Measurements from ENCODE around the gene C6orf136. TPM values are rescaled to one million over a fixed set of nuclear protein-coding genes. Genes with fewer than 3 reads are reported as not detected.

The C6orf136 gene
- total RNA-seq, 2 experiments from 2014 or later: 28.1 to 32.4 TPM

DNA sequence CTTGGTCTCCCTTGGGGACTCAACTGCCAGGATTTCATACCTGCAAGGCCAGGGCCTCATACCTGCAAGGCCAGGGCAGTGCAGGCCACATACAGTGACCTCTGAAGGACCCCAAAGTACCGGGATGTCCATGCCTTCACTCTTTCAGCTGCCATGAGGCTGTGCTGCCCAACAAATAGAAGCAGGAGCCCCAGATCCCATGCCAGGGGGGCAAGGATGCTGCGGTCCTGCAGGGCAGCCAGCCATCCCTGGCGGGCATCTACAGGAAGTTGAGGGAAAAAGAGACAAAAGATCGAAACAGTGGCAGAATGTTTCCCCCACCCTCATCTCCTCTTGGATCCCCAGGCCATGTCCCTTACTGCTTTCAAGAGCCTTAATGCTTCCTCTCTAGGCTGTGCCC, 43.1 kb downstream of the C6orf136 start:
- POLR2A ChIA-PET: interaction anchor here (1.2 kb wide), 1 partner anchor 32 kb away, joined by 5 read pairs; no protein-coding TSS in a partner anchor
- CTCF ChIA-PET: interaction anchor here (1.0 to 3.8 kb wide), 2 partner anchors 11 to 28 kb away, joined by 3 to 22 read pairs; partner anchors contain the start of gene MDC1

DNA sequence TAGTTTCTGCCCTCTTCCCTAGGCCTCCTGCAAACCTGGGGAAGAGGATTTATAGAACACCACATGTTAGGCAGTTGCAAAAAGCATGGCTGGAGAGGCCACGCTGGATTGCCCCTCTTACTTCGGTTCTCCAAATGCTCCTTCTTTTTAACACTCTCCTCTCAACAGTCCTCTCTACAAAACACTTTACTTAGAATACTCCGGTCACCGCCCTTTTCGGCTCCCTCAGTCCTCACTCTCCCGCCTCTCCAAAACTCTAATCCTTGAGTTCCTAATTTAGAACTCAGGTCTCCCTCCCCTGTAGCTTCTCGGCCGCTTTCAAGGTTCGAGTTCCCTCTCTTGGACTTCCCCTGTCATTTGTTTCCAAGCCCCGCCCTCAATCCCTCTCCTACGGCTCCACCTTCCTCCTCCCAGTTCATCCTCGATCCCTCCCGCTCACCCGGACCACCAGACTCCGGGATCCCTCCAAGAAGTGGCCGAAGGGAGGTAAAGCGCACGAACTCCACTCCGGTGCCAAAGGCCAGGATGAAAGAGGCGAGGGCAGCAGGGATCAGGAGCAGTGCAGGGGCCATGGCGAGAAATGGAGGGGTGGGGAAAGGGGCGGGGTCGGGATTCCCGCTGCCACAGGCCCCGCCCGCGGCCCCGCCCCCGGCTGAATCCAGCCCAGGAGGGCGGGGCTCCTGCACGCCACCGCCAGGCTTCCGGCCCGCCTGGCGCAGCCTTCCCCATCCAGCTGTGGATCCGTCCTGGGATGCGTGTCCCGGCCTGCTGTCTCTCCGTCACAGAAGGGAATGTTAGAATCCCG, 43.7 kb downstream of the C6orf136 start, which contains the start of gene NRM:
NRM (minus strand) TSS at position 582 of the 805 bp plus-strand sequence; CDS start at position 572, 10 bp downstream.
- POLR2A ChIA-PET: interaction anchor here (0.7 to 1.4 kb wide), 3 partner anchors 12 to 32 kb away, joined by 3 to 5 read pairs (median 5); partner anchors contain the start of gene MDC1
- CTCF ChIA-PET: interaction anchor here (0.6 to 3.8 kb wide), 4 partner anchors 11 to 104 kb away, joined by 3 to 22 read pairs (median 3); partner anchors contain the start of gene MDC1

DNA sequence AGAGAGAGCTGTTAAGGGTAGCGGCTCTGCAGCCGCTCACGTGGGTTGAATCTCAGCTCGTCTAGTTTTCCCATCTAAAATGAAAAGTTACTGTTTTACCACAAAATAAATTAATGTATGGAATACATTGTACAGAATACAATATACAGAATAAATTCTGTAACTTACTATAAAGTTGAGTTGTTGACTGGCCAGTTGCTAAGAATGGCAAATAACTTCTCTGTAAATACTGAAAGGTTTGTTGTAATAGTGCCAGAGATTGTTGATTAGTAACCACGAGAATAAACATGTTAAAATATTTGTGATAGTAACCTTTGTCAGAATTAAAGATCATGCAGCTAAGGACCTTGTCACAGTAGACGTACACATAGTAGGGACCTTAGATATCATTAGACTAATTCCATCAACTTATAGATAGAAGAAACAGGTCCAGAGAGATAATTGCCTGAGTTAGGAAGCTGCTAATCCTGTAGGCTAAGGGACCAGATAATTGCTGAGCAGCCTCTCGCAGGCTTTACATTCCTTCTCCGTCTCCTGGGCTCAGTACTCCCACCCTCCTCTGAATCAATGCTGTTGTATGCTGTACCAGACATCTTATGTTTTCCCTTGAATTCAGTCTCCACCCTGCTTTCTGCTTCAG, 44.4 kb downstream of the C6orf136 start:
- CTCF ChIA-PET: interaction anchor here (0.6 to 1.2 kb wide), 3 partner anchors 14 to 104 kb away, joined by 3 read pairs; no protein-coding TSS in a partner anchor
- POLR2A ChIA-PET: interaction anchor here (0.7 to 1.4 kb wide), 2 partner anchors 12 to 26 kb away, joined by 3 to 5 read pairs; partner anchors contain the start of gene MDC1

DNA sequence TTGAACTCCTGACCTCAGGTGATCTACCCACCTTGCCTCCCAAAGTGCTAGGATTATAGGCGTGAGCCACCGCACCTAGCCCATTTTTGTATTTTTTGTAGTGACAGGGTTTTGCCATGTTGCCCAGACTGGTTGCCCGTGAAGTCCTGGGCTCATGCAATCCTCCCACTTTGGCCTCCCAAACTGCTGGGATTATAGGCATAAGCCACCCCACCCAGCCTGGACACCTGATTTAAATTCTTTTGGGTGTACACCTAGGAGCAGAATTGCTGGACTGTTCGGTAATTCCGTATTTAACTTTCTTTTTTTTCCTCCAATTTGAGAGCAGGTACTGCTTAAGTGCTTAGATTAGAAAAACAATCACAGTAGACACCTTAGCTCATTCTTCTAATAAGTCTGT, 49.5 kb downstream of the C6orf136 start:
- ChIA-PET CTCF (no interaction called here), POLR2A (interaction anchor here (0.7 kb wide), 1 partner anchor 9 kb away, joined by 4 read pairs; no protein-coding TSS in a partner anchor)

DNA sequence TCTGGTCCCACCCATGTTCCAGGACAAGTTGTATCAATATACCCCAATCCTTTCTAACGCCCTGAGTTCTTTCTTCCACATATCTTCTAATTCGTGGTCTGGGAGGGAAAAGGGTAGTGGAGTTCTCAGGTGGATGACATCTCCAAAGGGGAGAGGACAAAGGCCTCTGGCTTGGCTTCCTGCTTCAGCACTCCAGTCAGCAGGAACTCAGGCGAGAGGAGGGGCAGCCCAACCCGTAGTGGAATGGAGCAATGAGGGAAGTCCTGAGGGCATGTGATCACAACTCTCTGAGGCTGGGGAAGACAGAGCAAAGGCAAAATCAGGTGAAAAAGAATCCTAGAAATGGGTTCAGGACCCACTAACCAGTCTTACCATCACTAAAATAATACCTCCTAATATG, 53.4 kb downstream of the C6orf136 start:
- ChIA-PET CTCF (no interaction called here), POLR2A (no interaction called here)

Other genes starting within 250 kb of the C6orf136 start
- 100 to 1,000 TPM; 349 to 357 TPM for gene HLA-E, start 157.6 kb upstream of the C6orf136 start, total RNA-seq
- 100 to 1,000 TPM; 112 to 119 TPM for gene GNL1, start 90.6 kb upstream of the C6orf136 start, total RNA-seq
- gene PRR3, start 89.8 kb upstream of the C6orf136 start, total RNA-seq: 10 to 100 TPM; 28.5 to 30.5 TPM
- 100 to 1,000 TPM; 128 to 132 TPM for gene ABCF1, start 75.7 kb upstream of the C6orf136 start, total RNA-seq
- 10 to 100 TPM; 92.9 to 98.7 TPM for gene PPP1R10, start 29.9 kb upstream of the C6orf136 start, total RNA-seq
- gene MRPS18B, start 29.3 kb upstream of the C6orf136 start, total RNA-seq: 100 to 1,000 TPM; 105 to 106 TPM
- 1 to 10 TPM; 9.7 to 9.8 TPM for gene ATAT1, start 20.3 kb upstream of the C6orf136 start, total RNA-seq
- 10 to 100 TPM; 44.0 to 46.8 TPM for gene DHX16, start 25.9 kb downstream of the C6orf136 start, total RNA-seq
- gene PPP1R18, start 39.5 kb downstream of the C6orf136 start, total RNA-seq: 100 to 1,000 TPM; 146 to 149 TPM
- 10 to 100 TPM; 26.9 to 27.1 TPM for gene NRM, start 43.9 kb downstream of the C6orf136 start, total RNA-seq
- gene MDC1, start 70.1 kb downstream of the C6orf136 start, total RNA-seq: 10 to 100 TPM; 66.4 to 70.2 TPM
- gene TUBB, start 73.2 kb downstream of the C6orf136 start, total RNA-seq: 1,000 to 10,000 TPM; 1,549 to 1,571 TPM
- gene FLOT1, start 95.6 kb downstream of the C6orf136 start, total RNA-seq: 100 to 1,000 TPM; 178 to 186 TPM
- gene IER3, start 97.4 kb downstream of the C6orf136 start, total RNA-seq: 100 to 1,000 TPM; 312 to 322 TPM
- 1 to 10 TPM; 8.6 to 8.7 TPM for gene DDR1, start 237.4 kb downstream of the C6orf136 start, total RNA-seq

All from activated CD8-positive, alpha-beta memory T cell treated with anti-CD3 and anti-CD28 coated beads for 36 hours (primary cell).